GM10266 (cell line): ENCODE results near the gene MEOX2.

Experiments used
- DNase-seq: peaks from one replicate; pipeline ENCODE4 v3.0.0; 2012; ENCODE audit errors: extremely low spot score
- CTCF ChIP-seq: IDR thresholded peaks from 2 replicates; pipeline ENCODE4 v1.5.1; 2012; ENCODE audit warnings: mild to moderate bottlenecking, low read depth; ENCODE audit not compliant: control insufficient read depth, insufficient read depth; ENCODE audit errors: missing control alignments

The MEOX2 gene

GRCh38 chr7:15667991-15668390 is 18.5 kb downstream of the MEOX2 start:
- no peak for TF ChIP-seq CTCF
- no peak for DNase-seq

GRCh38 chr7:15662451-15662850 is 24.0 kb downstream of the MEOX2 start:
- TF ChIP-seq CTCF, result no peak

GRCh38 chr7:15658247-15658646 is 28.2 kb downstream of the MEOX2 start:
- no peak for DNase-seq
- TF ChIP-seq CTCF, result no peak

More at GRCh38 chr7:15662451-15662850, 24.0 kb downstream of the MEOX2 start:
- no peak for DNase-seq

GRCh38 chr7:15652776-15653290 is 33.6 kb downstream of the MEOX2 start:
- no peak for DNase-seq
- no peak for TF ChIP-seq CTCF

GRCh38 chr7:15651693-15652092 is 34.8 kb downstream of the MEOX2 start:
- no peak for DNase-seq
- TF ChIP-seq CTCF, result no peak

GRCh38 chr7:15650787-15651186 is 35.7 kb downstream of the MEOX2 start:
- no peak for DNase-seq
- TF ChIP-seq CTCF, result no peak

GRCh38 chr7:15648461-15648961 is 38.0 kb downstream of the MEOX2 start:
- no peak for TF ChIP-seq CTCF
- DNase-seq, result no peak
